Activated T-cell treated with anti-CD3 and anti-CD28 coated beads, Interleukin-2, amount 50 U/mL, for 4 hours (primary cell): ENCODE data around the gene TMEM31. TPM values are rescaled to one million over a fixed set of nuclear protein-coding genes. Genes with fewer than 3 reads are reported as not detected.
"Not testable (repeated sequence)": the region's sequence is repeated elsewhere in the genome, so short reads cannot be mapped to it uniquely, and the experiment has no call there.

Experiments
- ATAC-seq, 2 donors: fragments of 200-7000 bp; cut with Tn5 transposase; one replicate each; pipeline ENCODE4 v1.10.0; 2021
- DNase-seq: peaks from one replicate; pipeline ENCODE4 v3.0.0-alpha.2; 2020
- H3K27me3 Mint-ChIP-seq: one replicate; pipeline ENCODE4 v1.8.0; 2021; ENCODE audit warnings: low read depth, mixed read lengths
- H3K36me3 Mint-ChIP-seq: one replicate; pipeline ENCODE4 v1.8.0; 2022; ENCODE audit warnings: mixed read lengths; ENCODE audit not compliant: insufficient read depth
- H3K4me1 Mint-ChIP-seq: one replicate; pipeline ENCODE4 v1.8.0; 2021; ENCODE audit warnings: low read depth, mixed read lengths
- H3K4me3 Mint-ChIP-seq: one replicate; pipeline ENCODE4 v1.8.0; 2021; ENCODE audit warnings: mild to moderate bottlenecking, moderate library complexity, mixed read lengths
- H3K9me3 Mint-ChIP-seq: one replicate; pipeline ENCODE4 v1.8.0; 2021; ENCODE audit warnings: mixed read lengths
- total RNA-seq, 3 donors: library from RNA; stranded (reverse); gene quantifications; one replicate each; pipeline ENCODE4 v1.2.1, GENCODE V29; 2021

The TMEM31 gene
- total RNA-seq, 3 donors from 2014 or later: not detected

DNA sequence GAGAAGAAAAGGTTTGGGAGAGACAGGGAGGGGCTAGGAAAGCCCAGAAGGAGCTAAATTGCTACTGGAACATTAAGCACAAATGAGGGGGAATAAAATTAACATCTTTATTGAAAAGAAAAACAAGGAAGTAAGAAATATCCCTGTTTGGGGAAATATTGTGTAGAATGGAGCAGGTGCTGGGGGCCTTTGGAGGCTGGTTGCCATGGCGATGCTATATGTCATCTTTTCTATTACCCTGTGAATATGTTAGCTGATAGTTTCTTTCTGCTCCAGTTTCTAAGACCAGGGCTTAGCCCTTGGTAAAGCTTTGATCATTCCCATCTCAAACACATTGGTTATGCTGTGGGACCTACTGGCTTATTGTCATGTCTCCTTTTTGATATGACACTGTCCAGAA lies 28.7 kb downstream of the TMEM31 start:
- Mint-ChIP-seq H3K9me3 (no peaks in the 10 kb centered on the region), H3K4me1 (no peaks in the 10 kb centered on the region), H3K36me3 (no peaks in the 10 kb centered on the region), H3K27me3 (no peaks in the 10 kb centered on the region), H3K4me3 (no peak overlapping the region)
- no peak for ATAC-seq
- DNase-seq: no peak

DNA sequence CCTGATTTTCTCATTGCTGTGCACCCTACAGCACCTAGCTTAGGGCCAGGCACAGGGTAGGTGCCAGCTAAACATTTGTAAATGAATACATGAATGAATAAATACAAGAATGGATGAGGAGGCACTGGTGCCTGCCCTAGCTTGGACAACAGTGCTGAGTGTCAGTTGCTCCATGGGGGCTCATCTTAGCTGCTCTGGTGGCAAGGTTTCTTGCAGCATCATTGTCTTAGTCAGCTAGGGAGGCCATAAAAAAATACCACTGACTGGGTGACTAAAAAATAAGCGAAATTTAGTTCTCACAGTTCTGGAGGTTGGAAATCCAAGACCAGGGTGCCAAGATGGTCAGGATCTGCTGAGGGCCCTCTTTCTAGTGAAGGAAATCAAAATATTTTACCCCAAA lies 31.2 kb downstream of the TMEM31 start:
- Mint-ChIP-seq H3K4me1 (no peaks in the 10 kb centered on the region), H3K9me3 (no peaks in the 10 kb centered on the region), H3K36me3 (no peaks in the 10 kb centered on the region), H3K4me3 (no peak overlapping the region), H3K27me3 (no peaks in the 10 kb centered on the region)
- no peak for DNase-seq
- no peak for ATAC-seq

GRCh38 chrX:103742339-103742738 lies 31.6 kb downstream of the TMEM31 start:
- H3K4me3 Mint-ChIP-seq: no peak overlapping the region
- H3K4me1 Mint-ChIP-seq: no peaks in the 10 kb centered on the region
- no peaks in the 10 kb centered on the region for H3K9me3 Mint-ChIP-seq
- no peaks in the 10 kb centered on the region for H3K27me3 Mint-ChIP-seq
- ATAC-seq: no peak
- no peaks in the 10 kb centered on the region for H3K36me3 Mint-ChIP-seq
- DNase-seq: no peak

DNA sequence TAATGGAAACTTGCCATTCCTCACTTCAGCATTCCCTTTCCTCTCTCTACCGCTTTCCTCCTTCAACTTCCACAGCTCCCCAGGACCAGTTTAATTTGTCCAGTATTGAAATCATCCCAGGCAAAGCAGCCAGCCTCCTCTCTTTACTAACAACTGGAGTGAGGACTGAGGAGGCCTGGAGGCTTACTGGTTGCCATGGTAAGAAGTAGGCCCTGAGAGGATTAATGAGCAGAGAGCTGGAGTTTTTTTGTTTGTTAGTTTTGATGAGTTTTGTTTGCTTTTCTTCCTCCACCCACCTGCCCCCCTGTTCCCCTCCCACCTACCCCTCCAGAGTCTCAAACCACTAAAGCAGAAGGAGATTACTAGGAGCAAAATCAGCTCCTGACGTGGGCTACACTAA lies 36.5 kb downstream of the TMEM31 start:
- ATAC-seq: no peak
- DNase-seq: no peak
- no peaks in the 10 kb centered on the region for H3K9me3 Mint-ChIP-seq
- H3K4me3 Mint-ChIP-seq: no peak overlapping the region
- H3K4me1 Mint-ChIP-seq: no peaks in the 10 kb centered on the region
- H3K36me3 Mint-ChIP-seq: no peaks in the 10 kb centered on the region
- H3K27me3 Mint-ChIP-seq: no peaks in the 10 kb centered on the region

GRCh38 chrX:103754401-103754800 lies 43.7 kb downstream of the TMEM31 start:
- Mint-ChIP-seq H3K27me3 (no peaks in the 10 kb centered on the region), H3K36me3 (no peaks in the 10 kb centered on the region), H3K4me1 (no peaks in the 10 kb centered on the region), H3K9me3 (no peaks in the 10 kb centered on the region), H3K4me3 (no peak overlapping the region)
- DNase-seq (no peak), ATAC-seq (no peak)

GRCh38 chrX:103756736-103757135 lies 46.0 kb downstream of the TMEM31 start:
- Mint-ChIP-seq H3K27me3 (no peaks in the 10 kb centered on the region), H3K9me3 (no peaks in the 10 kb centered on the region), H3K4me3 (no peak overlapping the region), H3K4me1 (no peaks in the 10 kb centered on the region), H3K36me3 (no peaks in the 10 kb centered on the region)
- DNase-seq (no peak), ATAC-seq (no peak)

DNA sequence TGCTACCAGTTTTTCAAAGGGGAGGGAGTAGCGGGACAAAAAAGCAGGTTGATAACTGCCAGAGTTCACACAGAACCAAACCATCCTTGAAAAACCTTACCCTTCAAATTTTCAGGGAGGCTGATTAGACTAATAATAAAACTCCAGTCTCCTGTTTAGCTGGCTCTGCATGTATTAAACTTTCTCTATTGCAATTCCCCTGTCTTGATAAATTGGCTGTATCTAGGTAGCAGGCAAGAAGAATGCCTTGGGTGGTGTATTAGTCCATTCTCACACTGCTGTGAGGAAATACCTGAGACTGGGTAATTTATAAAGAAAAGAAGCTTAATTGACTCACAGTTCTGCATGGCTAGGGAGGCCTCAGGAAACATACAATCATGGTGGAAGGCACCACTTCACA lies 47.8 kb downstream of the TMEM31 start:
- Mint-ChIP-seq H3K9me3 (no peaks in the 10 kb centered on the region), H3K27me3 (no peaks in the 10 kb centered on the region), H3K36me3 (peaks cover 2% of the 10 kb centered on the region), H3K4me3 (no peak overlapping the region), H3K4me1 (no peaks in the 10 kb centered on the region)
- no peak for DNase-seq
- no peak for ATAC-seq

DNA sequence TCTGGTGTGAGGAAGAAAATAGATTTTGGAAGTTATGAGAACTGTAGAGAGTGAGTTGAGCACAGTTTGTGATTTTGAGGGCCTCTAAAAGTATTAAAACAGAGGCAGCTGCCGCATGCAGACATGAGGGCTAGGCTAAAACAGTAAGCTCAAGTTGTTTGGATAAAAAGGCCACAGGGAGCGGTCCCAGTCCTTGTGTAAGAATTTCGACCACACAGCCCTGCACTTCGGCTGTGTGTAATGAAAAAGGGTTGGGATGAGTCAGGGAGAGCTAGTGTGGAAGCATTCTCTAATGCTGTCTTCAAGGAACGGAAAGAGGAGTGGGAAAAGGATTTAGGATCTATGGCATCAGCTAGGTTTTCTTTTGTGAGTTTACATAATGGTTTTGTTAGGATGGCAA lies 52.8 kb downstream of the TMEM31 start:
- H3K9me3 Mint-ChIP-seq, DNase-seq, ATAC-seq, H3K4me3 Mint-ChIP-seq, H3K36me3 Mint-ChIP-seq, H3K27me3 Mint-ChIP-seq, H3K4me1 Mint-ChIP-seq: not testable (repeated sequence)

Other genes with a start within 250 kb of the TMEM31 start
- gene RAB40A, start 191.4 kb upstream of the TMEM31 start, total RNA-seq: under 1 TPM in 2 of 3 donors, not detected in 1; 0.13 to 0.14 TPM
- 10 to 100 TPM; 10.6 to 14.7 (median 10.8) TPM for gene TCEAL4, start 125.4 kb upstream of the TMEM31 start, total RNA-seq
- 1 to 10 TPM; 2.5 to 4.3 (median 2.5) TPM for gene TCEAL3, start 102.9 kb upstream of the TMEM31 start, total RNA-seq
- gene TCEAL1, start 81.9 kb upstream of the TMEM31 start, total RNA-seq: 1 to 10 TPM; 5.3 to 5.5 (median 5.4) TPM
- gene MORF4L2, start 24.2 kb upstream of the TMEM31 start, total RNA-seq: 100 to 1,000 TPM; 196 to 207 (median 204) TPM
- not detected for gene PLP1, start 65.9 kb downstream of the TMEM31 start, total RNA-seq
- gene RAB9B, start 121.3 kb downstream of the TMEM31 start, total RNA-seq: under 1 TPM; 0.24 to 0.30 (median 0.28) TPM